IPS DF 19.7 (cell line): ENCODE results near the gene ADGRV1.
A peak's percentile ranks its signal among the peaks of the same experiment; 100 is the strongest.
"Not testable (repeated sequence)": the region's sequence is repeated elsewhere in the genome, so short reads cannot be mapped to it uniquely, and the experiment has no call there.

Source experiments
- DNase-seq: peaks from one replicate; pipeline ENCODE4 v3.0.0-alpha.2; 2013; ENCODE audit warnings: low read depth, low spot score

The ADGRV1 gene

GRCh38 chr5:90902170-90902569, 343.6 kb downstream of the ADGRV1 start:
- no peak for DNase-seq

- no peak for DNase-seq
Measured at GRCh38 chr5:90902651-90903386, 344.2 kb downstream of the ADGRV1 start.

DNA sequence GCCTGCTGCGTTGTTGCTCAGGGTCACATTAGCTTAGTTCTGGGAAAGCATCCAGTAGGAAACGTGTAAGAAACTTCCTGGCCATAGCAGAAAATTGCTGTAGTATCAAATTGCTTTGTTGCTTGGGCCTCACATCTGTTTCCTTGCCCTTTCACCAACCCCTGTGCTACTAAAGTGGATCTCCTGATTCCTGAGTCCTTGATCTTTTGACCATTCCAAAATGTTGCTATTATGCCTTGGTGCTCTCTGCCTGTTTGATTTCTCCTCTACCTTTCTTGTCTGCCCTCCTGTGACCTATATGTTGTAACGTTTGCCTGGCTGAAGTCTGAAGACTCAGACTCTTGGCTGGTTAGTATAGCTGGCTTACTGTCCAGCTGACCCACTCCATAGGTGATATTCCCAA, 350.5 kb downstream of the ADGRV1 start:
- no peak for DNase-seq

DNA sequence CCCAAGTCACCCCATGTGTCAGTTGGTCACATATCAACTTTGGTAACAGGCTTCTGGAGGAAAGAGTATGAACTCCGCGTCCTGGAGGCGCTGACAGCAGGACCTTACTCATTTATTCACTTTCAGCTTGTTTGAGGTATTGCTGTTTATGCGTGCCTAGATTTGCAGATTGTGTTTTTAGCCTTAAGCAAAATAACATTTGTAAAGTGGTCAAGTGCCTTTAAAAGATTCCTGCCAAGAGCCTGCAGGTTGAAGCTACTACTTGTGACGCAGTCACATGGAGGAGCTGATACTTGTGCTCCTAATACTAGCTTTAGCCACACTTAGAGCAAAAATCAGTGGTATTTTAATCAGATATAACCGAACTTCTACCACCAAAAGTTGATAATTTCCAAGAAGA, 351.3 kb downstream of the ADGRV1 start:
- no peak for DNase-seq

GRCh38 chr5:90911169-90911568, 352.6 kb downstream of the ADGRV1 start:
- DNase-seq: no peak

DNA sequence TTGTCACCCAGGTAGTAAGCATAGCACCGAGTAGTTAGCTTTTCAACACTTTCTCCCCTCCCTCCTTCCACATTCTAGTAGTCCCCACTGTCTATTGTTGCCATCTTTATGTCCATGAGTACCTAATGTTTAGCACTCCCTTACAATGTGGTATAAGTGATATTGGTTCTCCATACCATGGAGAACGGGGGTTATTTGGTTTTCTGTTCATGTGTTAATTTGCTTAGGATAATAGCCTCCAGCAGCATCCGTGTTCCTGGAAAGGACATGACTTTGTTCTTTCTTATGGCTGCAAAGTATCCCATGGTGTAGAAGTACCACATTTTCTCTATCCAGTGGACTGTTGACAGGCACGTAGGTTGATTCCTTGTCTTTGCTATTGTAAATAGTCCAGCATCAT, 353.9 kb downstream of the ADGRV1 start:
- DNase-seq: no peak

GRCh38 chr5:90915393-90915792, 356.8 kb downstream of the ADGRV1 start:
- DNase-seq: no peak

DNA sequence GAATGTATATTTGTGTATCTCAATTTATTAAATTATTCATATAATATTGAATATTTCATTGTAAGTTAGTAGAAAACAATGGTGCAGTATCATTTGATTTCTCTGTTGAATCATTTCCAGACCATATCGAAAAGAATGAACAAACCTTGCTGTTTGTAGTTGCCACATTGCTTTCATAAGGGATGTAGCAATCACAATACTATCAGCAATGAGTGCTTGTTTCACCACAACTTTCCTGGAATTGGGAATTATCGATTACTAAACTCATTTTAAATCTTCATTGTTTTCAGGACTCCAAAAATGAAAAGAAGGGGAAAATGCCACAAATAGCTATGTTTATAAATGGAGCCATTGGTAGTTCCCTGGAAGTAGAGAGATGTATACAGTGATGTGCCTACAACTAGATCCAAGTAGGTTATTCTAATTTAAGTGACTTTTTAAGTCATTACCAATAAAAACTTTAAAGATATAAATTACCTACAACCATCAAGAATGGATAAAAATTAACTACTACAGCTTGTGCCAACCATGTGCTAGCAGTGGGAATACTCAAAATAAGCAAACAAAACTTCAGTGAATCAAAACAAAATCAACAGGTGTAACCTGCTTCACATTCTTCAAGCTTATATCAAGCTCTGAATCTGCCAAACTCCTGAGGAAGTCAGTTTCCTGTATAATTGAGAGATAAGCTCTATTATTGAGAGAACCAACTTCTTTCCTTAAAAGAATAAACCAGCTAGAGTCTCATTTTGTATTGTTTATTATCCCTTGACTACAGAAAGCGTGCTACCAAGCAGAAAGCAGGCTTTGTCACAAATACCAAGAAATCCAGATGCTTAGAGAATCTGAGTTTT, 358.6 kb downstream of the ADGRV1 start:
- no peak for DNase-seq

DNA sequence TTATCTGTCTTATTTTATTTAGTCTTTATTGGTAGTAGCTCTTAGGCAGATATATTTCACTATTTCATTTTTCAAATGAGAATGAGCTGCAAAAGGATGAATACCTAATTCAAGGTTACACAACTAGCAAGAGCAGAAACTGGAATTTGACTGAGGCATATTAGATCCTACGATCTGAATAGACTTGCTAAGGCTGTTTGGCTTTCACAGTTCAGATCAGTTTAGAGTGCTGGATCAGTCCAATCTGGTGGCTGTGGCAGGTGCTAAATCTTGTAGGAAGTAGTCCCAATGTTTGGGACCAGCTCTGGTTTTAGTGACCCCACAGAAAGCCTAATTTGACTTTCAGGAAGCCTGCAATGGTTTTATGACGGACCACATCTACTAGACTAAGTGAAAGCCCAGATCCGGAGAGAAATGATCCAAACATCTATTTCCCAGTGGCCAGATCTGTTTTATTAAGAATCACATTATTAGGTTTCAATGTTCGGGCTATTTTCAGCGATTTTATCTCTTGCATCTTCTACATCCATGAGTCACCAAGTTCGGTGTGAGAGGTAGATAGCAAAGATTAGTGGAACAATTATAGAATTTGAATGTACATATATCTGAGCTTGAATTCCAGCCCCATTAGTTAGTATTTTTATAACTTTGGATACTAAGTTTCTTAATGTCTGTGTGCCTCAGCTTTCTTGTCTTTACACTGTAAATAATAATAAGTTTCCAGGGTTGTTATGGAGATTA, 359.5 kb downstream of the ADGRV1 start:
- no peak for DNase-seq

GRCh38 chr5:90921418-90921973, 362.9 kb downstream of the ADGRV1 start:
- DNase-seq: no peak

DNA sequence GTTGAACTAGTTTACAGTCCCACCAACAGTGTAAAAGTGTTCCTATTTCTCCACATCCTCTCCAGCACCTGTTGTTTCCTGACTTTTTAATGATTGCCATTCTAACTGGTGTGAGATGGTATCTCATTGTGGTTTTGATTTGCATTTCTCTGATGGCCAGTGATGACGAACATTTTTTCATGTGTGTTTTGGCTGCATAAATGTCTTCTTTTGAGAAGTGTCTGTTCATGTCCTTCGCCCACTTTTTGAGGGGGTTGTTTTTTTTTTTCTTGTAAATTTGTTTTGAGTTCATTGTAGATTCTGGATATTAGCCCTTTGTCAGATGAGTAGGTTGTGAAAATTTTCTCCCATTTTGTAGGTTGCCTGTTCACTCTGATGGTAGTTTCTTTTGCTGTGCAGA, 365.6 kb downstream of the ADGRV1 start:
- not testable (repeated sequence) for DNase-seq

- not testable (repeated sequence) for DNase-seq
Measured at GRCh38 chr5:90929013-90929839, 370.6 kb downstream of the ADGRV1 start.

- no peak for DNase-seq
Measured at GRCh38 chr5:90930062-90930461, 371.5 kb downstream of the ADGRV1 start.

- DNase-seq: no peak
Measured at GRCh38 chr5:90930756-90931431, 372.3 kb downstream of the ADGRV1 start.

- DNase-seq: peak; percentile 15
Measured at GRCh38 chr5:90932052-90932699, 373.6 kb downstream of the ADGRV1 start.

DNA sequence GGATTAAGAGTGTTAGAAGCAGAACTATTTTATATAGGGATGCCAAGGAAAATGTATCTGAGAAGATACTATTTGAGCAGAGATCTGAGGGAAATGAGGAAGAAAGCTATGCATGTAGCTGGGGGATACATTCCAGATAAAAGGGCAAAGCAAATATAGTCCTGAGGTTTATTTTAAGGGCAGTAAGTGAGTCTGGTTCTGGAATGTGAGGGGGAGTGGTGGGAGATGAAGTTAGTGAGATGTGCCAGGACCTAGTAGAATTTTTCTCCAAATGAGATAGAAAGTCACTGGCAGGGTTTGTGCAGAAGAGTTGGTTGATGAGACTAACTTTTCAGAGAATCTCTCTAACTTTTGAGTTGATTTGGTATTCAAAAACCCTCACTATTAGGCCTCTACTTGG, 374.7 kb downstream of the ADGRV1 start:
- no peak for DNase-seq

DNA sequence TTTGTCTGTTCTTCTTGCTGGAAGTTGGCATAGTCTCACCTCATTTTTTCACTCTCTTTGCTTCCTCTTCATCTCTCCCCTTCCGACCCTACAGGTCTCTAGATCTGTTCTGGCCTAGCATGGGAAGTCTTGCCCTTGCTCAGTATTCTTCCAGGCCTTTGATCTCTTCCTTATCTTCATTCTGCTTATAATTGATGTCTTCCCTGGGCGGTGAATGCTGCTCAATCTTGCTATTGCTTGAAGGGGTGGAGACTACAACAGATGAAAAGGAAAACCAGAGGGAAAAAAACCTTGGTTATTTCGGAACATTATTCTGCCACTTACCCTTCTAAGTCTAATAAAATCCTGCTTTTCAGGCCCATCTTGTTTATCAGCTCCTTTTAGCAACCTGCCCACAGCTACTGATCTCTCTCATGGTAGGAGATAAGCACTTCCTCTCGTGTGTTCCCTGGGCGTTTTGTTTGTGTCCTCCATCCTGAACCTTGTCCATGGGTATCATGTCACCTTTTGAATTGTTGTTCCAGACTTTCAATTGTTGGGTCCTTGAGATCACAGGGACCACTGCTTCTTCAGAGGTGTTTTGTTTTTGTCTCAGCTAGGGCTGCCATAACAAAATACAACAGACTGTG, 375.6 kb downstream of the ADGRV1 start:
- no peak for DNase-seq

DNA sequence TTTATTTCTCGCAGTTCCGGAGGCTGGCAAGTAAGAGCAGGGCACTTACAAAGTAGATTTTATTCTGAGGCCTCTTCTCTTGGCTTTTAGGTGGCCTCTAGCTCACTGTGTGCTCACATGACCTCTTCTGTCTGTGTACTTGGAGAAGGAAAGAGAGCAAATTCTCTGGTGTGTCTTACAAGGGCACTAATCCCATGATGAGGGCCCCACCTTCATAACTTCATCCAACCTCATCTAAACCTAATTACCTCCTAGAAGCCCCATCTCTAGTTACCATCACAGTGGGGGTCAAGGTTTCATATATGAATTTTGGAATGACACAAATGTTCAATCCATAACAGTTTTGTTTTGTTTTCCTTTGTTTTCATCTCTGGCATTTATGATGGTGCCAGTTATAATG, 376.1 kb downstream of the ADGRV1 start:
- no peak for DNase-seq

- DNase-seq: no peak
Measured at GRCh38 chr5:90939211-90939610, 380.6 kb downstream of the ADGRV1 start.
